Measurements from ENCODE around the gene TSSC4.

The TSSC4 gene

GRCh38 chr11:2388431-2389376 lies 11.8 kb upstream of the TSSC4 start:
- TF ChIP-seq, protein P1, sequence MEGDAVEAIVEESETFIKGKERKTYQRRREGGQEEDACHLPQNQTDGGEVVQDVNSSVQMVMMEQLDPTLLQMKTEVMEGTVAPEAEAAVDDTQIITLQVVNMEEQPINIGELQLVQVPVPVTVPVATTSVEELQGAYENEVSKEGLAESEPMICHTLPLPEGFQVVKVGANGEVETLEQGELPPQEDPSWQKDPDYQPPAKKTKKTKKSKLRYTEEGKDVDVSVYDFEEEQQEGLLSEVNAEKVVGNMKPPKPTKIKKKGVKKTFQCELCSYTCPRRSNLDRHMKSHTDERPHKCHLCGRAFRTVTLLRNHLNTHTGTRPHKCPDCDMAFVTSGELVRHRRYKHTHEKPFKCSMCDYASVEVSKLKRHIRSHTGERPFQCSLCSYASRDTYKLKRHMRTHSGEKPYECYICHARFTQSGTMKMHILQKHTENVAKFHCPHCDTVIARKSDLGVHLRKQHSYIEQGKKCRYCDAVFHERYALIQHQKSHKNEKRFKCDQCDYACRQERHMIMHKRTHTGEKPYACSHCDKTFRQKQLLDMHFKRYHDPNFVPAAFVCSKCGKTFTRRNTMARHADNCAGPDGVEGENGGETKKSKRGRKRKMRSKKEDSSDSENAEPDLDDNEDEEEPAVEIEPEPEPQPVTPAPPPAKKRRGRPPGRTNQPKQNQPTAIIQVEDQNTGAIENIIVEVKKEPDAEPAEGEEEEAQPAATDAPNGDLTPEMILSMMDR (conservative IDR thresholded peaks at IDR 0.05; ENCODE audit: low read length), result no peak; the same call in 1 of the 2 replicates
- H3K4me3 ChIP-seq (ENCODE audit: low read length), result no peak overlapping the region
- no peak for DNase-seq (ENCODE audit: low read depth)

DNA sequence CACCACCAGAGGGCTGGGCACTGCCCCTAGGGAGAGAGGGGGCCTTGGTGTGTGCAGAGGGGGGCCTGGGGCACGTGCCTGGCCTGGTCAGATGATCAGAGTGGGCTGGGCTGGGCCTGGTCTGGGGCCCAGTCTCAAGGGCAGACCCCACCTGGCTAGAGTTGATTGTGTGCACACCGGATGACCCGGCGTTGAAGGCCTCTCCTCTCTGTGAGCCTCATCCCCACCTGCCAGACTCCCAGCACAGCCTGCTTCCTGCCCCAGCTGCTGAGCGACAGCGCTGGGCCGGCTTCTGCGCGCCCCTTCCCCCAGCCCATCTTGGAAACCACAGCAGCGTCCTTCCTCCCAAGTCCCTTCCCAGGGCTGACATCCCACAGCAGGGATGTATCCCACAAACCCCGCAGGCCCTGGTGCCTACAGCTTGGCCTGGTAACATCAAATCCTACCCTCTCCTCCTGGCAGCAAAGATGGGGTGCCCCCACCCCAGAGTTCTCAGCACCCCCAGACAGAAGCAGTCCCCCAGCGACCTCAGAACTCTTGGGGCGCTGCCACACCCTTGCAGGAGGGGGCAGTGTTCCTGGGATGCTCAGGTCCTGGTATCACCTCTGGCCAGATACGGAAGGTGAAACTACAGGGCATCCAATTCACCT lies 11.0 kb upstream of the TSSC4 start:
- no peak overlapping the region for H3K4me3 ChIP-seq (ENCODE audit: low read length)
- TF ChIP-seq, protein P1 (conservative IDR thresholded peaks at IDR 0.05; ENCODE audit: low read length), result peak; percentile 14; the same call in 1 of the 2 replicates
- DNase-seq (ENCODE audit: low read depth), result no peak

DNA sequence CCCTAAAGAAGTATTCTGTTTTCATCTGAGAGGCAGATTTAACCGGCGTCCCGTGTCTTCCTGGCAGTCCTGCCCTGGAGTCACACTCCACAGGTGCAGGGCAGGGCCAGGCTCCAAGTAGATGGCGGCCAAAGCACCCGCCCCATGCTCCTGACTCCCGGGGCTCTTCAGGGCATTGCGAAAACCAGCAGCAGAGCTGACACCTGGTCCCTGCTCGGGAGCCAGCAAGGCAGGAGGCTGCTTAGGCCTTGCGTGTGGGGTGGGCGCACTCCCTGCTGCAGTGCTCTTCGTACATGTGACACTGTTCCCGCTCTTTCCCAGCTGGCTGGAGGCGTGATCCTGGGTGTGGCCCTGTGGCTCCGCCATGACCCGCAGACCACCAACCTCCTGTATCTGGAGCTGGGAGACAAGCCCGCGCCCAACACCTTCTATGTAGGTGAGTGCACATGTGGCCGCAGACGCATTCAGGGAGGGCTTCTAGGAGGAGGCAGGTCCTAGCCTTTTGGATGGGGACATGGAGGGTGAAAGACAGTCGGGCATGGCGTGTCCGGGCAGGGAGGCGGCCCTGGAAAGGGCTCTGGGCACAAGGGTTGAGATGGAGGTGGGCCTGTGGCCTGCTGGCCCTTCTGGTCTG lies 10.3 kb upstream of the TSSC4 start:
- no peak overlapping the region for H3K4me3 ChIP-seq (ENCODE audit: low read length)
- TF ChIP-seq, protein P1 (conservative IDR thresholded peaks at IDR 0.05; ENCODE audit: low read length), result no peak
- DNase-seq (ENCODE audit: low read depth), result no peak

GRCh38 chr11:2390725-2391151 lies 9.8 kb upstream of the TSSC4 start:
- no peak overlapping the region for H3K4me3 ChIP-seq (ENCODE audit: low read length)
- peak; percentile 66 for DNase-seq (ENCODE audit: low read depth)
- TF ChIP-seq, protein P1 (conservative IDR thresholded peaks at IDR 0.05; ENCODE audit: low read length), result no peak

GRCh38 chr11:2391181-2391975 lies 9.2 kb upstream of the TSSC4 start:
- TF ChIP-seq, protein P1 (conservative IDR thresholded peaks at IDR 0.05; ENCODE audit: low read length), result no peak
- no peak for DNase-seq (ENCODE audit: low read depth)
- H3K4me3 ChIP-seq (ENCODE audit: low read length), result no peak overlapping the region

DNA sequence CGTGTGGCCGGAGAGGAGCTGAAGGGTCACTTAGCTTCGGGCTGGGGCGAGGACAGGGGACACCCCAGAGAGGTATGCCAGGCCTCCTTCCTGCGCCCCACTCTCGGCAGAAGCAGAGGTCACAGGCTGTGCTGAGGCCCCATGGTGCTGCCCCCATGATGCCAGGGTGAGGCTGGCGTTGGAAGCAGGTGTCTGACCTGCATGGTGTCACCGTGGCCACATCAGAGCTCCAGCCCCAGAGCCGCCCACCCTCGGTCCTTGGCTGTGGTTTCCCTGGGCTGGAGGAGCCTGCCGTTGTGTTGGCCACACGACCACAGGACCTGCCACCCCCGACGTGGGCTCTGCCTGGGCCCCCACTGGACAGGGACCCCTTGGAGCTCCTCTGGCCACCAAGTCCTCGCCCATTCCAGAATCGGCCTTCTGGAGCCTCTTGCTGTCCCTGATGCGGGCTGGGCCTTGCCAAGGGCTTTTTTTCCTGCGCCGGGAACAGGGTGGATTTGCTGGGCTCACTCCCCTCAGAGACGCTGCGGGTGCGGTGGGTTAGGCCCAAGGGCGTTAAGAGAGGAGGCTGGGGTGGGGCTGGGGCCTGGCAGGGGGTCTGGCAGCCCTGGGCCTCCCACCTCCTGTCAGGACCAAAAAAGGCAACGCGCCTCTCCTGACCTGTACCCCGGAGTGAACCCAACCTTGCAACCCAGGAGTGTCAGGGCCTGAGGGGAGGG lies 8.2 kb upstream of the TSSC4 start:
- no peak overlapping the region for H3K4me3 ChIP-seq (ENCODE audit: low read length)
- no peak for DNase-seq (ENCODE audit: low read depth)
- TF ChIP-seq, protein P1 (conservative IDR thresholded peaks at IDR 0.05; ENCODE audit: low read length), result no peak

Measured in AG10803 (cell line).